NB4 (cell line): Measurements from ENCODE around the gene CD276.
"Not testable (repeated sequence)": the region's sequence is repeated elsewhere in the genome, so short reads cannot be mapped to it uniquely, and the experiment has no call there.

Experiments
- DNase-seq: peaks from one replicate; pipeline ENCODE4 v3.0.0; 2010; ENCODE audit warnings: low read depth
- H3K4me3 ChIP-seq: one replicate; pipeline ENCODE4 v1.5.1; 2011; ENCODE audit warnings: mild to moderate bottlenecking, low read depth, low read length, moderate library complexity
- CTCF ChIP-seq: IDR thresholded peaks from one replicate; pipeline ENCODE4 v1.5.1; 2012; ENCODE audit warnings: low read depth, low read length
- MAX ChIP-seq: IDR thresholded peaks from 2 replicates; pipeline ENCODE4 v1.6.1; 2011; ENCODE audit warnings: low read depth, low read length
- MYC ChIP-seq: IDR thresholded peaks from 2 replicates; pipeline ENCODE4 v1.6.1; 2011; ENCODE audit warnings: low read depth, low read length
- POLR2A ChIP-seq: IDR thresholded peaks from 2 replicates; pipeline ENCODE4 v1.6.1; 2011; ENCODE audit warnings: mild to moderate bottlenecking; ENCODE audit not compliant: insufficient read length; ENCODE audit errors: extremely low read depth

The CD276 gene

GRCh38 chr15:73683777-73684580 is at the start of gene CD276:
TSS of gene CD276 (plus strand) at chr15:73684383. CDS start at chr15:73699640, 15,257 bp downstream.
- DNase-seq, result peak; percentile 13
- no peak for TF ChIP-seq CTCF
- no peak for TF ChIP-seq POLR2A
- no peak for TF ChIP-seq MYC
- TF ChIP-seq MAX, result no peak
- no peak within 1 kb of the TSS for H3K4me3 ChIP-seq

- H3K4me3 ChIP-seq, result no peak overlapping the region
- no peak for DNase-seq
- no peak for TF ChIP-seq MAX
- TF ChIP-seq CTCF, result no peak
- TF ChIP-seq MYC, result no peak
- TF ChIP-seq POLR2A, result no peak
These were observed 46.7 kb upstream of the CD276 start for GRCh38 chr15:73637527-73637926.

- DNase-seq, result not testable (repeated sequence)
These were observed 44.7 kb upstream of the CD276 start for GRCh38 chr15:73639464-73639863.

GRCh38 chr15:73647259-73648013 is 36.7 kb upstream of the CD276 start:
- H3K4me3 ChIP-seq, result no peak overlapping the region
- no peak for DNase-seq
- TF ChIP-seq POLR2A (no peak), MYC (no peak), CTCF (no peak), MAX (no peak)

More at GRCh38 chr15:73639464-73639863, 44.7 kb upstream of the CD276 start:
- H3K4me3 ChIP-seq, result not testable (repeated sequence)

- no peak for DNase-seq
These were observed 36.2 kb upstream of the CD276 start for GRCh38 chr15:73648014-73648295.

More at GRCh38 chr15:73648014-73648295, 36.2 kb upstream of the CD276 start:
- no peak for TF ChIP-seq MYC
- no peak for TF ChIP-seq POLR2A
- TF ChIP-seq MAX, result no peak
- TF ChIP-seq CTCF, result no peak
- H3K4me3 ChIP-seq, result no peak overlapping the region
